Mesendoderm (in vitro differentiated cells): Measurements from ENCODE around the gene LDLRAD1.

Source experiments
- DNase-seq: peaks from one replicate; pipeline ENCODE4 v3.0.0; 2013
- H2AK5ac ChIP-seq: 2 replicates; pipeline ENCODE4 v1.6.1; 2013; ENCODE audit warnings: low read length, inconsistent platforms
- H2BK120ac ChIP-seq: 2 replicates; pipeline ENCODE4 v1.6.1; 2013; ENCODE audit warnings: low read depth, mild to moderate bottlenecking, low read length, moderate library complexity, mixed read lengths
- H2BK15ac ChIP-seq: replicated peaks from 2 replicates; pipeline ENCODE4 v1.6.1; 2013; ENCODE audit warnings: low read depth, mild to moderate bottlenecking, moderate library complexity
- H2BK5ac ChIP-seq: 2 replicates; pipeline ENCODE4 v1.6.1; 2013; ENCODE audit warnings: low read length, inconsistent platforms
- H3K18ac ChIP-seq: 2 replicates; pipeline ENCODE4 v1.6.1; 2013; ENCODE audit warnings: mild to moderate bottlenecking, low read length, mixed read lengths
- H3K23ac ChIP-seq: one replicate; pipeline ENCODE4 v1.6.1; 2013; ENCODE audit warnings: low read length
- H3K27ac ChIP-seq: 2 replicates; pipeline ENCODE4 v1.5.1; 2013; ENCODE audit warnings: low read depth, mild to moderate bottlenecking, inconsistent platforms, low read length, moderate library complexity
- H3K27me3 ChIP-seq: 2 replicates; pipeline ENCODE4 v1.6.1; 2013; ENCODE audit warnings: low read length, control low read depth, mild to moderate bottlenecking, inconsistent platforms; ENCODE audit not compliant: insufficient read depth, poor library complexity
- H3K36me3 ChIP-seq: 2 replicates; pipeline ENCODE4 v1.6.1; 2013; ENCODE audit warnings: low read length, inconsistent platforms; ENCODE audit not compliant: control insufficient read depth, insufficient read depth
- H3K4ac ChIP-seq: one replicate; pipeline ENCODE4 v1.6.1; 2013; ENCODE audit warnings: low read depth, mild to moderate bottlenecking, low read length, moderate library complexity
- H3K4me1 ChIP-seq: 2 replicates; pipeline ENCODE4 v1.6.1; 2013; ENCODE audit warnings: low read depth, low read length, inconsistent platforms; ENCODE audit not compliant: control insufficient read depth
- H3K4me2 ChIP-seq: 2 replicates; pipeline ENCODE4 v1.6.1; 2013; ENCODE audit warnings: low read length
- H3K4me3 ChIP-seq: 2 replicates; pipeline ENCODE4 v1.5.1; 2013; ENCODE audit warnings: mild to moderate bottlenecking, low read length
- H3K56ac ChIP-seq: one replicate; pipeline ENCODE4 v1.6.1; 2013; ENCODE audit warnings: low read length
- H3K79me1 ChIP-seq: 2 replicates; pipeline ENCODE4 v1.6.1; 2013; ENCODE audit warnings: low read length, inconsistent platforms
- H3K79me2 ChIP-seq: 2 replicates; pipeline ENCODE4 v1.6.1; 2013; ENCODE audit warnings: mild to moderate bottlenecking, low read length; ENCODE audit not compliant: control insufficient read depth, insufficient read depth
- H3K9ac ChIP-seq: 2 replicates; pipeline ENCODE4 v1.6.1; 2013; ENCODE audit warnings: low read length, inconsistent platforms
- H4K5ac ChIP-seq: one replicate; pipeline ENCODE4 v1.6.1; 2013; ENCODE audit warnings: low read length
- H4K8ac ChIP-seq: one replicate; pipeline ENCODE4 v1.6.1; 2013; ENCODE audit warnings: low read depth, mild to moderate bottlenecking, control low read depth, low read length, moderate library complexity
- WGBS: extraction: QIAGEN DNeasy Blood & Tissue Kit; methylation state at CpG from one replicate; pipeline ENCODE4 v1.1.7; 2013; ENCODE audit warnings: low lambda C conversion rate, missing lambda C conversion rate; ENCODE audit not compliant: insufficient coverage; ENCODE audit errors: extremely low coverage; 5-methylcytosine and 5-hydroxymethylcytosine counted together

LDLRAD1 gene

GRCh38 chr1:53982034-53982762, 35.8 kb downstream of the LDLRAD1 start:
- no CpG with 5 or more reads among the region's 20 CpGs for WGBS
- Histone ChIP-seq H3K79me2 (no peaks in the 10 kb centered on the region), H3K4me1 (peaks cover 2% of the 10 kb centered on the region), H4K8ac (no peak overlapping the region), H2BK120ac (no peak overlapping the region), H3K79me1 (no peaks in the 10 kb centered on the region), H3K36me3 (no peaks in the 10 kb centered on the region), H3K9ac (peak overlapping the region; percentile 44), H3K56ac (peak overlapping the region; percentile 75), H3K4me2 (peak overlapping the region; percentile 14), H4K5ac (no peak overlapping the region), H2BK15ac (no peak overlapping the region), H3K4ac (peak overlapping the region; percentile 39), H2AK5ac (no peak overlapping the region), H3K18ac (peak overlapping the region; percentile 86), H3K27me3 (no peaks in the 10 kb centered on the region), H3K27ac (peak overlapping the region; percentile 45), H2BK5ac (peak overlapping the region; percentile 79), H3K23ac (no peak overlapping the region), H3K4me3 (no peak overlapping the region)
- peak; percentile 93 for DNase-seq

- no peaks in the 10 kb centered on the region for H3K79me1 ChIP-seq
- no peak overlapping the region for H2BK15ac ChIP-seq
- no peak overlapping the region for H2BK120ac ChIP-seq
- no peaks in the 10 kb centered on the region for H3K36me3 ChIP-seq
- no peak overlapping the region for H4K8ac ChIP-seq
- peaks cover 2% of the 10 kb centered on the region for H3K4me1 ChIP-seq
- no peak overlapping the region for H3K56ac ChIP-seq
- no peaks in the 10 kb centered on the region for H3K27me3 ChIP-seq
- no peak overlapping the region for H3K23ac ChIP-seq
- no peak overlapping the region for H4K5ac ChIP-seq
- peak; percentile 59 for DNase-seq
- no peak overlapping the region for H3K18ac ChIP-seq
- H2AK5ac ChIP-seq = no peak overlapping the region
- H3K4me2 ChIP-seq = no peak overlapping the region
- H3K79me2 ChIP-seq = no peaks in the 10 kb centered on the region
- no CpG with 5 or more reads among the region's 6 CpGs for WGBS
- no peak overlapping the region for H3K27ac ChIP-seq
- no peak overlapping the region for H3K9ac ChIP-seq
- no peak overlapping the region for H3K4me3 ChIP-seq
- peak overlapping the region; percentile 20 for H3K4ac ChIP-seq
- H2BK5ac ChIP-seq = no peak overlapping the region
Measured at GRCh38 chr1:53981220-53981619, 36.8 kb downstream of the LDLRAD1 start.

- no peak overlapping the region for H3K18ac ChIP-seq
- WGBS = no CpG with 5 or more reads among the region's 13 CpGs
- H3K27ac ChIP-seq = no peak overlapping the region
- H3K4me2 ChIP-seq = no peak overlapping the region
- H3K56ac ChIP-seq = no peak overlapping the region
- no peaks in the 10 kb centered on the region for H3K27me3 ChIP-seq
- H3K79me1 ChIP-seq = no peaks in the 10 kb centered on the region
- no peaks in the 10 kb centered on the region for H3K36me3 ChIP-seq
- no peak overlapping the region for H4K8ac ChIP-seq
- no peak overlapping the region for H2BK5ac ChIP-seq
- H3K79me2 ChIP-seq = no peaks in the 10 kb centered on the region
- H3K4me3 ChIP-seq = no peak overlapping the region
- no peak overlapping the region for H2AK5ac ChIP-seq
- no peak overlapping the region for H3K4ac ChIP-seq
- H3K23ac ChIP-seq = no peak overlapping the region
- no peak overlapping the region for H3K9ac ChIP-seq
- no peak for DNase-seq
- peaks cover 2% of the 10 kb centered on the region for H3K4me1 ChIP-seq
- no peak overlapping the region for H4K5ac ChIP-seq
- no peak overlapping the region for H2BK120ac ChIP-seq
- no peak overlapping the region for H2BK15ac ChIP-seq
Measured at GRCh38 chr1:53979712-53980450, 38.1 kb downstream of the LDLRAD1 start.

GRCh38 chr1:53975861-53976260, 42.1 kb downstream of the LDLRAD1 start:
- H2BK120ac ChIP-seq = no peak overlapping the region
- no peak overlapping the region for H3K27ac ChIP-seq
- no peak overlapping the region for H4K5ac ChIP-seq
- no peak overlapping the region for H2BK15ac ChIP-seq
- no peak overlapping the region for H3K18ac ChIP-seq
- no peak overlapping the region for H4K8ac ChIP-seq
- no CpG with 5 or more reads among the region's 7 CpGs for WGBS
- no peak overlapping the region for H2AK5ac ChIP-seq
- H3K4me1 ChIP-seq = no peaks in the 10 kb centered on the region
- H3K4me3 ChIP-seq = no peak overlapping the region
- no peaks in the 10 kb centered on the region for H3K79me2 ChIP-seq
- no peaks in the 10 kb centered on the region for H3K79me1 ChIP-seq
- no peak overlapping the region for H3K23ac ChIP-seq
- no peak overlapping the region for H3K9ac ChIP-seq
- no peaks in the 10 kb centered on the region for H3K27me3 ChIP-seq
- no peaks in the 10 kb centered on the region for H3K36me3 ChIP-seq
- H3K4ac ChIP-seq = no peak overlapping the region
- no peak for DNase-seq
- no peak overlapping the region for H3K56ac ChIP-seq
- H2BK5ac ChIP-seq = no peak overlapping the region
- H3K4me2 ChIP-seq = no peak overlapping the region

GRCh38 chr1:53971718-53972117, 46.3 kb downstream of the LDLRAD1 start:
- Histone ChIP-seq H2BK15ac (no peak overlapping the region), H3K4ac (no peak overlapping the region), H4K5ac (no peak overlapping the region), H2BK120ac (no peak overlapping the region), H3K18ac (no peak overlapping the region), H3K56ac (no peak overlapping the region), H3K27ac (no peak overlapping the region), H3K4me2 (no peak overlapping the region), H3K36me3 (no peaks in the 10 kb centered on the region), H3K79me1 (no peaks in the 10 kb centered on the region), H2AK5ac (no peak overlapping the region), H3K79me2 (no peaks in the 10 kb centered on the region), H3K4me1 (no peaks in the 10 kb centered on the region), H3K27me3 (no peaks in the 10 kb centered on the region), H3K23ac (no peak overlapping the region), H4K8ac (no peak overlapping the region), H2BK5ac (no peak overlapping the region), H3K9ac (no peak overlapping the region), H3K4me3 (no peak overlapping the region)
- no peak for DNase-seq
- WGBS = no CpG with 5 or more reads among the region's 2 CpGs
